ENCODE measurements around the gene SPATA31A3.
"Not testable (repeated sequence)": the region's sequence is repeated elsewhere in the genome, so short reads cannot be mapped to it uniquely, and the experiment has no call there.

DNA sequence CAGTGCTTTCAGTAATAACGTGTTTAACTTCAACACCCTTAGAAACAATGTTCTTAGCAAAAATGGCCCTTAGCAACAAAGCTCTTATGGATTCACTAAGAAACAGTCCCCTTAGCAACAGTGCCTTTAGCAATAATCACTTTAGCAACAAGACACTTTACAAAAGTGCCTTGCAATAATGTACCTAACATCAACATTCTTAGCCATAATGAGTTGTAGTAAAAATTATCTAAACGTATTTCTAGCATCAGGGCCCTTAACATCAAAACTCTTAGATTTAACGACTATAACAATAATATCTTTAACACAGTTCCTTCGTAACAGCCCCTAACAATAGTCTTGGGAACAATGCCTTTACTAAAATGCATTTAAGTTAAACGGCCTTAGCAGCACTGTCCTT lies 54.0 kb downstream of the SPATA31A3 start:
- TF ChIP-seq POLR2A (IDR thresholded peaks at IDR 0.05); CTCF (IDR thresholded peaks at IDR 0.05 in 4 of 5, conservative IDR thresholded peaks at IDR 0.05 in 1 of 5): not testable (repeated sequence)

Measured in gastrocnemius medialis (tissue), 4 donors.